Kidney (tissue), 14 donors: Measurements from ENCODE around the gene PPFIBP1. TPM values are rescaled to one million over a fixed set of nuclear protein-coding genes. Genes with fewer than 3 reads are reported as not detected.

Experiments
- DNase-seq, 5 donors: peaks; one replicate each; pipeline ENCODE4 v3.0.0-alpha.2; 2013 to 2020
- FAIRE-seq: peaks from 2 replicates; lab custom pipeline; 2012; peaks lifted over from hg19 to GRCh38; lab: Jason Lieb, UNC
- H3K27ac ChIP-seq, 2 donors: one replicate each; pipeline ENCODE4 v1.7.0; 2013; ENCODE audit warnings: low read depth in 2 of 2, low read length in 2 of 2, inconsistent platforms in 1 of 2
- H3K27me3 ChIP-seq: one replicate; pipeline ENCODE4 v1.7.1; 2013; ENCODE audit warnings: low read length, inconsistent platforms; ENCODE audit not compliant: control insufficient read depth, insufficient read depth
- H3K36me3 ChIP-seq, 3 donors: one replicate each; pipeline versions ENCODE4 v1.7.0 to v1.7.1; 2013; ENCODE audit warnings: low read length in 3 of 3, control low read depth in 1 of 3, inconsistent platforms in 1 of 3; ENCODE audit not compliant: insufficient read depth in 3 of 3, control insufficient read depth in 2 of 3
- H3K4me1 ChIP-seq, 3 donors: one replicate each; pipeline versions ENCODE4 v1.7.0 to v1.7.1; 2013; ENCODE audit warnings: low read length in 3 of 3, inconsistent platforms in 1 of 3, low read depth in 1 of 3; ENCODE audit not compliant: control insufficient read depth in 2 of 3, insufficient read depth in 2 of 3
- H3K4me3 ChIP-seq, 3 donors: one replicate each; pipeline versions ENCODE4 v1.7.0 to v1.8.1; 2013; ENCODE audit warnings: low read length in 3 of 3, control low read depth in 1 of 3, inconsistent platforms in 1 of 3
- H3K9ac ChIP-seq, 3 donors: one replicate each; pipeline versions ENCODE4 v1.7.0 to v1.7.1; 2013; ENCODE audit warnings: low read length in 3 of 3, control low read depth in 1 of 3, inconsistent platforms in 1 of 3
- H3K9me3 ChIP-seq, 3 donors: one replicate each; pipeline versions ENCODE4 v1.7.0 to v1.7.1; 2013; ENCODE audit warnings: low read length in 3 of 3, control low read depth in 1 of 3, inconsistent platforms in 1 of 3; ENCODE audit not compliant: control insufficient read depth in 2 of 3, insufficient read depth in 1 of 3
- intact Hi-C: fragments of 100-400 bp; cut with DNase I; formaldehyde crosslinking; loops from one replicate; pipeline ENCODE4 v1.11.1; 2022
- polyA plus RNA-seq: library from polyadenylated mRNA; stranded (reverse); fragments of 350-450 nt; fragmentation: Illumina TruSeq; extraction: RNeasy Lipid Tissue Mini Kit (QIAGEN cat#74804); gene quantifications from one replicate; pipeline ENCODE4 v1.2.3, GENCODE V29; 2014; ENCODE audit warnings: low read depth, low replicate concordance; ENCODE audit not compliant: insufficient read depth
- total RNA-seq: library from RNA; stranded (reverse); fragmentation: NEBNext Ultra II Directional; extraction: Animal tissue kit (Norgen Biotek cat#: 25700); gene quantifications from one replicate; pipeline ENCODE4 v1.2.1, GENCODE V29; 2021
- TF ChIP-seq, protein P1 (sequence below): IDR thresholded peaks from 3 replicates; pipeline ENCODE4 v1.5.1; 2012; ENCODE audit warnings: mild to moderate bottlenecking, moderate library complexity, borderline replicate concordance; ENCODE audit not compliant: insufficient read depth; ENCODE audit errors: extremely low read depth
- donor health status: control.
- donor health status: control.
- donor health status: control.
- donor health status: control.
- donor health status: control.
- donor health status: DM: yes; HTN: yes; CAD: no.
- donor health status: Normal renal cell carcinoma (clear cell type).

PPFIBP1 gene
- total and polyA plus RNA-seq, 2 donors from 2014 or later, result 12.7 to 175 TPM

DNA sequence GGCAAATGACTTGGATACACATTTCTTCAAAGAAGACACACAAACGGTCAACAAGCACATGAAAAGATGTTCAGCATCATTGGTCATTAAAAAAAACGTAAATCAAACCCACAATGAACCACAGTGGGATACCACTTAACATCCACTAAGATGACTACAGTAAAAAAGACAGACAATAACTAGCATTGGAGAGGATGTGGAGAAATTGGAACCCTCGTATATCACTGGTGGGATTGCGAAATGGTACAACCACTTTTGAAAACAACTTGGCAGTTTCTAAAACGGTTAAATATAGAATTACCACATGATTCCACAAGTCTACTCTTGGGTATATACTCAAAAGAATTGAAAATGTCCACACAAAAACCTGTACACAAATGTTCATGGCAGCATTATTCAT is 25.2 kb upstream of the PPFIBP1 start:
- DNase-seq, result no peak
- no peak for FAIRE-seq
- Histone ChIP-seq H3K36me3 (no peaks in the 10 kb centered on the region), H3K9me3 (no peaks in the 10 kb centered on the region), H3K27ac (no peak overlapping the region), H3K9ac (no peak overlapping the region), H3K4me1 (no peaks in the 10 kb centered on the region), H3K4me3 (no peak overlapping the region), H3K27me3 (no peaks in the 10 kb centered on the region)
- TF ChIP-seq, protein P1, sequence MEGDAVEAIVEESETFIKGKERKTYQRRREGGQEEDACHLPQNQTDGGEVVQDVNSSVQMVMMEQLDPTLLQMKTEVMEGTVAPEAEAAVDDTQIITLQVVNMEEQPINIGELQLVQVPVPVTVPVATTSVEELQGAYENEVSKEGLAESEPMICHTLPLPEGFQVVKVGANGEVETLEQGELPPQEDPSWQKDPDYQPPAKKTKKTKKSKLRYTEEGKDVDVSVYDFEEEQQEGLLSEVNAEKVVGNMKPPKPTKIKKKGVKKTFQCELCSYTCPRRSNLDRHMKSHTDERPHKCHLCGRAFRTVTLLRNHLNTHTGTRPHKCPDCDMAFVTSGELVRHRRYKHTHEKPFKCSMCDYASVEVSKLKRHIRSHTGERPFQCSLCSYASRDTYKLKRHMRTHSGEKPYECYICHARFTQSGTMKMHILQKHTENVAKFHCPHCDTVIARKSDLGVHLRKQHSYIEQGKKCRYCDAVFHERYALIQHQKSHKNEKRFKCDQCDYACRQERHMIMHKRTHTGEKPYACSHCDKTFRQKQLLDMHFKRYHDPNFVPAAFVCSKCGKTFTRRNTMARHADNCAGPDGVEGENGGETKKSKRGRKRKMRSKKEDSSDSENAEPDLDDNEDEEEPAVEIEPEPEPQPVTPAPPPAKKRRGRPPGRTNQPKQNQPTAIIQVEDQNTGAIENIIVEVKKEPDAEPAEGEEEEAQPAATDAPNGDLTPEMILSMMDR, result no peak
- intact Hi-C loops, result no loop called here

DNA sequence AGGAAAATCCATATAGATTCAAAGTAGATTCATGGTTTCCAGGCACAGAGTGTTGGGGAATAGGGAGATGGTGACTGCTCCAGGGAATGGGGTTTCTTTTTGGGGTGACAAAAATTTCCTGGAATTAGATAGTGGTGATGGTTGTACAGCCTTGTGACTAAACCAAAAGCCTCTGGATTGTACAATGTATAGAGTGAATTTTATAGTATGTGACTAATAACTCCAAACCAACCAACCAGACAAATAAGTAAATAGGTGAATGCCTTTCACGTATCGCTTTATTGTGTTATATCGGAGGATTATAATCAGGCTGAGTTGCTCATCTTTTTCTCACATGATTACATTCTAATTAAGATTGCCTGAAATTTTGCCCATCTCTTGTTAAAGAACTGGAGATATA is 24.6 kb upstream of the PPFIBP1 start:
- H3K27ac ChIP-seq, result no peak overlapping the region
- no peaks in the 10 kb centered on the region for H3K36me3 ChIP-seq
- H3K27me3 ChIP-seq, result no peaks in the 10 kb centered on the region
- no peak overlapping the region for H3K9ac ChIP-seq
- DNase-seq, result no peak
- no peaks in the 10 kb centered on the region for H3K9me3 ChIP-seq
- FAIRE-seq, result no peak
- TF ChIP-seq, protein P1, result no peak
- no peak overlapping the region for H3K4me3 ChIP-seq
- no peaks in the 10 kb centered on the region for H3K4me1 ChIP-seq
- intact Hi-C loops, result no loop called here

DNA sequence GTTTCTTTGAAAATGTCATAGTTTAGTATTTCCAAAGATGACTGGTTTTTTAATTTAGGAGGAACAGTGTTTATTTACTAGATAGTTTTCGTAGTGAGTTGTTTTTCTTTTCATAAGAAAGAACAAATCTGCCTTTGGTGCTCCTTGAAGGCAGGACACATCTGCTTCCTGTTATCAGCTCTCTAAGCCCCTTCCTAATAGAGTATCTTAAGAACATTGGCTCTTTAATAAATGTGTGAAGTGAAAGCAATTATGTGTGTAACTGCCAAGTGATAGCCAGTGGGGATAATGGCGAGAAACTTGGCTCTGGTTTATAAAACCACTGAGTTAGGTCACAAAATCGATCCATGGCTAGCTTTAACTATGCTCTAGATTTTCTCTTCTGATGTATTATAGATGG is 23.5 kb upstream of the PPFIBP1 start:
- intact Hi-C loops, result no loop called here
- Histone ChIP-seq H3K9ac (no peak overlapping the region), H3K9me3 (no peaks in the 10 kb centered on the region), H3K4me3 (no peak overlapping the region), H3K4me1 (no peaks in the 10 kb centered on the region), H3K27ac (no peak overlapping the region), H3K36me3 (no peaks in the 10 kb centered on the region), H3K27me3 (no peaks in the 10 kb centered on the region)
- FAIRE-seq (no peak), DNase-seq (no peak)
- TF ChIP-seq, protein P1, result no peak

DNA sequence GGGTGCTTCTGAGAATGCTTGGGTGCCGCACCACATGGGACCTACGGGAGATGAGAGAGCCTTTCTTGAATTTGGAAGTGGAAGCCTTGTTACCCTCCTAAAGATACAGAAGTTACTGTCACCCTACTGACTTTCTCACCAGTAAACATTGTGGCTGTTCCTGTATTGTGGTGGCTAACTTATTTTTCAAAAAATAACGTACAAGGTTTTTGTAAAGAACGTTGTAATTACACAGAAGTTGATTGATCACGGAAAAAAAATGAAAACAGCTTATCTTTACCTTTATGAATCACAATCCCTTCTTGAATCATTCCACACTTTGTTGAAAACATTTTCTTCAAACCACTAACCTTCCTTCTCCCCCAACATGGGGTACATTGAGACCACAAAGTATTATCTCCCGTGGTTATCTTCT is 22.0 kb upstream of the PPFIBP1 start:
- intact Hi-C loops, result no loop called here

More for the DNA sequence above, 22.0 kb upstream of the PPFIBP1 start:
- Histone ChIP-seq H3K4me1 (no peaks in the 10 kb centered on the region), H3K27me3 (no peaks in the 10 kb centered on the region), H3K27ac (no peak overlapping the region), H3K9ac (no peak overlapping the region), H3K4me3 (no peak overlapping the region), H3K36me3 (no peaks in the 10 kb centered on the region), H3K9me3 (peaks cover 0 to 5% (median 0%) of the 10 kb centered on the region in 3 donors)
- DNase-seq (no peak), FAIRE-seq (no peak)
- TF ChIP-seq, protein P1, result no peak
